Glutamatergic neuron (in vitro differentiated cells): ENCODE measurements around the gene TXN2. TPM values are rescaled to one million over a fixed set of nuclear protein-coding genes. Genes with fewer than 3 reads are reported as not detected.

Source experiments
- DNase-seq: peaks from one replicate; pipeline ENCODE4 v3.0.0; 2022
- H3K27ac Mint-ChIP-seq: one replicate; pipeline ENCODE4 v1.8.0; 2020; ENCODE audit warnings: mild to moderate bottlenecking, mixed read lengths, inconsistent platforms; ENCODE audit not compliant: unreplicated experiment
- H3K27me3 Mint-ChIP-seq: one replicate; pipeline ENCODE4 v1.8.0; 2020; ENCODE audit warnings: mild to moderate bottlenecking, moderate library complexity, mixed read lengths, inconsistent platforms; ENCODE audit not compliant: unreplicated experiment
- H3K36me3 Mint-ChIP-seq: one replicate; pipeline ENCODE4 v1.8.0; 2020; ENCODE audit warnings: mild to moderate bottlenecking, mixed read lengths, inconsistent platforms; ENCODE audit not compliant: unreplicated experiment
- H3K4me1 Mint-ChIP-seq: one replicate; pipeline ENCODE4 v1.8.0; 2020; ENCODE audit warnings: mild to moderate bottlenecking, low read depth, mixed read lengths, inconsistent platforms; ENCODE audit not compliant: unreplicated experiment
- H3K4me3 Mint-ChIP-seq: one replicate; pipeline ENCODE4 v1.8.0; 2020; ENCODE audit warnings: mild to moderate bottlenecking, mixed read lengths, inconsistent platforms; ENCODE audit not compliant: unreplicated experiment
- H3K9me3 Mint-ChIP-seq: one replicate; pipeline ENCODE4 v1.8.0; 2020; ENCODE audit warnings: mild to moderate bottlenecking, moderate library complexity, mixed read lengths, inconsistent platforms; ENCODE audit not compliant: unreplicated experiment
- CTCF ChIP-seq: fragments of 200-600 bp; sonication (generic); IDR thresholded peaks from one replicate; pipeline ENCODE4 v1.5.0; 2021; ENCODE audit not compliant: partially characterized antibody, unreplicated experiment
- total RNA-seq: library from RNA; stranded (reverse); fragmentation: NEBNext Ultra II Directional; extraction: Animal tissue kit (Norgen Biotek cat#: 25700); gene quantifications from one replicate; pipeline ENCODE4 v1.2.1, GENCODE V29; 2021; ENCODE audit not compliant: unreplicated experiment

The TXN2 gene
- total RNA-seq, 1 donor from 2014 or later: 66.1 TPM

- peaks cover 5% of the 10 kb centered on the region for H3K36me3 Mint-ChIP-seq
- H3K4me1 Mint-ChIP-seq: peaks cover 4% of the 10 kb centered on the region
- H3K27ac Mint-ChIP-seq: peak overlapping the region; percentile 43
- H3K4me3 Mint-ChIP-seq: peak overlapping the region; percentile 65
- no peak for TF ChIP-seq CTCF
- H3K9me3 Mint-ChIP-seq: no peaks in the 10 kb centered on the region
- no peak for DNase-seq
- H3K27me3 Mint-ChIP-seq: no peaks in the 10 kb centered on the region
These were observed 24.7 kb upstream of the TXN2 start for GRCh38 chr22:36505998-36506635.

- H3K9me3 Mint-ChIP-seq: peaks cover 9% of the 10 kb centered on the region
- TF ChIP-seq CTCF: peak; percentile 40
- H3K4me3 Mint-ChIP-seq: peak overlapping the region; percentile 64
- peaks cover 13% of the 10 kb centered on the region for H3K27me3 Mint-ChIP-seq
- peak; percentile 84 for DNase-seq
- H3K4me1 Mint-ChIP-seq: peaks cover 25% of the 10 kb centered on the region
- H3K36me3 Mint-ChIP-seq: no peaks in the 10 kb centered on the region
- peak overlapping the region; percentile 96 for H3K27ac Mint-ChIP-seq
These were observed 16.6 kb upstream of the TXN2 start for GRCh38 chr22:36497910-36498665.

- Mint-ChIP-seq H3K27me3 (peaks cover 16% of the 10 kb centered on the region), H3K9me3 (peaks cover 14% of the 10 kb centered on the region), H3K27ac (no peak overlapping the region), H3K4me1 (peaks cover 31% of the 10 kb centered on the region), H3K36me3 (peaks cover 4% of the 10 kb centered on the region), H3K4me3 (no peak overlapping the region)
- TF ChIP-seq CTCF: no peak
- no peak for DNase-seq
These were observed 12.3 kb upstream of the TXN2 start for GRCh38 chr22:36493690-36494110.

GRCh38 chr22:36492109-36492508, 10.7 kb upstream of the TXN2 start:
- Mint-ChIP-seq H3K4me3 (peak overlapping the region; percentile 34), H3K27me3 (peaks cover 12% of the 10 kb centered on the region), H3K9me3 (peaks cover 9% of the 10 kb centered on the region), H3K36me3 (peaks cover 11% of the 10 kb centered on the region), H3K4me1 (peaks cover 20% of the 10 kb centered on the region), H3K27ac (peak overlapping the region; percentile 88)
- peak; percentile 48 for DNase-seq
- TF ChIP-seq CTCF: no peak

- peaks cover 18% of the 10 kb centered on the region for H3K9me3 Mint-ChIP-seq
These were observed 9.7 kb upstream of the TXN2 start for GRCh38 chr22:36491155-36491554.

More at GRCh38 chr22:36491155-36491554, 9.7 kb upstream of the TXN2 start:
- Mint-ChIP-seq H3K4me3 (no peak overlapping the region), H3K4me1 (peaks cover 13% of the 10 kb centered on the region), H3K27ac (no peak overlapping the region), H3K36me3 (peaks cover 21% of the 10 kb centered on the region), H3K27me3 (peaks cover 12% of the 10 kb centered on the region)
- TF ChIP-seq CTCF: no peak
- no peak for DNase-seq
